Duodenal mucosa (tissue), 2 donors: Measurements from ENCODE around the gene CNTNAP2.

Source experiments
- H3K27ac ChIP-seq: one replicate; pipeline ENCODE4 v1.7.0; 2013; ENCODE audit warnings: low read depth, low read length
- H3K27me3 ChIP-seq, 2 donors: one replicate each; pipeline ENCODE4 v1.7.0; 2013; ENCODE audit warnings: low read length in 2 of 2, control low read depth in 1 of 2; ENCODE audit not compliant: insufficient read depth in 2 of 2, control insufficient read depth in 1 of 2
- H3K36me3 ChIP-seq, 2 donors: one replicate each; pipeline ENCODE4 v1.7.0; 2013; ENCODE audit warnings: low read length in 2 of 2, control low read depth in 1 of 2; ENCODE audit not compliant: insufficient read depth in 2 of 2, control insufficient read depth in 1 of 2
- H3K4me1 ChIP-seq, 2 donors: one replicate each; pipeline ENCODE4 v1.7.0; 2013; ENCODE audit warnings: low read length in 2 of 2, control low read depth in 1 of 2; ENCODE audit not compliant: insufficient read depth in 2 of 2, control insufficient read depth in 1 of 2
- H3K4me3 ChIP-seq, 2 donors: one replicate each; pipeline ENCODE4 v1.7.0; 2013; ENCODE audit warnings: low read length in 2 of 2, low read depth in 1 of 2
- H3K9ac ChIP-seq, 2 donors: one replicate each; pipeline ENCODE4 v1.7.0; 2013; ENCODE audit warnings: low read length in 2 of 2, low read depth in 1 of 2
- H3K9me3 ChIP-seq, 2 donors: one replicate each; pipeline ENCODE4 v1.7.0; 2013; ENCODE audit warnings: low read length in 2 of 2, control low read depth in 1 of 2; ENCODE audit not compliant: control insufficient read depth in 1 of 2

The CNTNAP2 gene

GRCh38 chr7:146331369-146331768, 214.8 kb downstream of the CNTNAP2 start:
- H3K27ac ChIP-seq, result no peak overlapping the region
- no peaks in the 10 kb centered on the region for H3K9me3 ChIP-seq
- H3K4me1 ChIP-seq, result no peaks in the 10 kb centered on the region
- no peaks in the 10 kb centered on the region for H3K36me3 ChIP-seq
- H3K4me3 ChIP-seq, result no peak overlapping the region
- H3K9ac ChIP-seq, result no peak overlapping the region
- H3K27me3 ChIP-seq, result no peaks in the 10 kb centered on the region

DNA sequence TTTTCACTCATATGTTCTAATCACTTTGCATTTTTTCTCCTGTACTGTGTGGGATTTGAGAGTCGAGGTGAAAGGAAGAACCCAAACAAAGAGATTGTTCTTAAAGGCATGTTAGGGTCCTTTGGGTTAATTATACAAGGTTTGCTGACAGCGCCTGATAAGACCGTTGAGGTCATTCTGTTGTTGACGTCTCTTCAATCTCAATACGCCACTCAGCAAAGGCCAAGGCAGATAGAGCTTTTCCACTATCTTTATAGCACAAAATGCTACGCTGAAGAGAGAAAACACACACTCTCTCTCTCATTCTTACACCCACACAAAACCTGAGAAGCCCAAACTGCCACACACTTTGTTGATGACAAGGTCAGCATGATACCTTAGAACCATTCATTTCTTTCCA, 228.7 kb downstream of the CNTNAP2 start:
- Histone ChIP-seq H3K9ac (no peak overlapping the region), H3K9me3 (peaks cover 0 to 13% of the 10 kb centered on the region in 2 donors), H3K36me3 (no peaks in the 10 kb centered on the region), H3K4me1 (no peaks in the 10 kb centered on the region), H3K4me3 (no peak overlapping the region), H3K27me3 (no peaks in the 10 kb centered on the region), H3K27ac (no peak overlapping the region)

GRCh38 chr7:146346096-146346495, 229.5 kb downstream of the CNTNAP2 start:
- no peaks in the 10 kb centered on the region for H3K27me3 ChIP-seq
- peaks cover 0 to 13% of the 10 kb centered on the region in 2 donors for H3K9me3 ChIP-seq
- no peaks in the 10 kb centered on the region for H3K4me1 ChIP-seq
- no peak overlapping the region for H3K4me3 ChIP-seq
- H3K27ac ChIP-seq, result no peak overlapping the region
- H3K9ac ChIP-seq, result no peak overlapping the region
- H3K36me3 ChIP-seq, result no peaks in the 10 kb centered on the region

DNA sequence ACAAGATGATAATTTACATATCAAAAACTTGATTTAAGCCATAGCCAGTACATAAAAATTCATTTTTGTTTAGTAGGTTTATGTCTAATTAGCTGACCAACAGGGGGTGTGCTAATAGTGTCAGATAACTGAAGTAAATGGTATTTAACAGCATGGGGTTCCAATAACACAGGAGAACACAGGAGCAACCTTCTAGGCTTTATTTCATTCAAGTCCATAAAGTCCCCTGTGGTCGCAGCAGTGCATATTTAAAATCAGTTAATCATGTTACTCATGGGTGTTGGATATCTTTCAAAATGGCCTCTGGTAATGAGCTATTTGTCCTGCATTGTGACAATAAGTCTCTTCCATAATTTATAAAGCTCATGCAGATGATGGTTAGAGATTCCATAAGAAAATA, 238.6 kb downstream of the CNTNAP2 start:
- H3K36me3 ChIP-seq, result no peaks in the 10 kb centered on the region
- no peak overlapping the region for H3K4me3 ChIP-seq
- H3K4me1 ChIP-seq, result no peaks in the 10 kb centered on the region
- H3K9ac ChIP-seq, result no peak overlapping the region
- H3K27ac ChIP-seq, result no peak overlapping the region
- no peaks in the 10 kb centered on the region for H3K27me3 ChIP-seq
- H3K9me3 ChIP-seq, result peaks cover 0 to 7% of the 10 kb centered on the region in 2 donors

DNA sequence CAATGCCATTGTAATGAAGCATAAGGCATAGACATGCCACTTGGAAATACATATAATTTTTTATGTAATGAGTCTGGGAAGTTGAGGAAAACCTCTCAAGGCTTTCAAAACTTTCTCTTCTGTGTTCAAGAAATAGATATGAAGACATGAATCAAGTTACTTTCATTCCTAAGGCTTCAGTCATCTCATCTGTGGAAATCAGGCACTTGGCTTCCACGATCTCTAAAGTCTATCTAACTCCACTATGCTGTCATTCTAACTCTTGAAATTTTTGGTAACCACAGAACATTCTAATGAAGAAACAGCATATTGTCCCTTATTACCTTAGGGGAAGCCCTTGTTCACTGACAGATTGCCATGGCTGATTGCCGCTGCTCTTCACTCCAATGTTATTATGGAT, 242.6 kb downstream of the CNTNAP2 start:
- no peak overlapping the region for H3K27ac ChIP-seq
- H3K9ac ChIP-seq, result no peak overlapping the region
- no peaks in the 10 kb centered on the region for H3K4me1 ChIP-seq
- H3K36me3 ChIP-seq, result no peaks in the 10 kb centered on the region
- no peak overlapping the region for H3K4me3 ChIP-seq
- H3K9me3 ChIP-seq, result peaks cover 3 to 7% of the 10 kb centered on the region in 2 donors
- no peaks in the 10 kb centered on the region for H3K27me3 ChIP-seq

DNA sequence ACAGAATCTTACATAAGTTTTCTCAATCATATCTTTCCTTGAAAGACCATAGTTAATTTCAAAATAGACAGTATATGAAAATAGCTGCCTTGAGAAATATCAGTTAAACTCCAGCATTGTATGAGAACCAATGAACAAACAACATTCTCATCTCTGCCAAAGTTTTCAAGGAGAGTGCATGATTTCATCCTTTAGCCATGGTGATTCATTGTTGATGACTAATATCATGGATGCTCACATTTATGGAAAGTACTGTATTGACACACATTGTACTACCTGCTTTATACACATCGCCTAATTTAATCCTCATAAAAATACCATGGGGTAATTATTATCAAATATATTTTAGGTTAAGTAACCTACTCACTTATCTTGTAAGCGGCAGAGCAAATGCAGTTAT, 250.3 kb downstream of the CNTNAP2 start:
- Histone ChIP-seq H3K4me1 (no peaks in the 10 kb centered on the region), H3K9ac (no peak overlapping the region), H3K36me3 (no peaks in the 10 kb centered on the region), H3K27me3 (no peaks in the 10 kb centered on the region), H3K4me3 (no peak overlapping the region), H3K9me3 (peaks cover 0 to 3% of the 10 kb centered on the region in 2 donors), H3K27ac (no peak overlapping the region)

DNA sequence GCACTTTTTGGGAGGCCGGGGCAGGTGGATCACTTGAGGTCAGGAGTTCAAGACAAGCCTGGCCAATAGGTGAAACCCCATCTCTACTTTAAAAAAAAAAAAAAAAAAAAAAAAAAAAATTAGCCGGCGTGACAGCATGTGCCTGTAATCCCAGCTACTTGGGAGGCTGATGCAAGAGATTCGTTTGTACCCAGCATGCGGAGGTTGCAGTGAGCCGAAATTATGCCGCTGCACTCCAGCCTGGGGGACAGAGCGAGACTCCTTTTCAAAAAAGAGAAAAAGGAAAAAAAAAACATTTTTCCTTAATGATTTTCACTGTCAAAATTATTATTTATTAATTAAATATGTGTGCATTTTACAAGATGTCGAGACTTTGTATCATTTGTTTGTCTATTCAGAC, 253.6 kb downstream of the CNTNAP2 start:
- Histone ChIP-seq H3K9ac (no peak overlapping the region), H3K4me3 (no peak overlapping the region), H3K4me1 (no peaks in the 10 kb centered on the region), H3K9me3 (peaks cover 2 to 4% of the 10 kb centered on the region in 2 donors), H3K36me3 (no peaks in the 10 kb centered on the region), H3K27me3 (no peaks in the 10 kb centered on the region), H3K27ac (no peak overlapping the region)

GRCh38 chr7:146375170-146375569, 258.6 kb downstream of the CNTNAP2 start:
- no peak overlapping the region for H3K27ac ChIP-seq
- no peaks in the 10 kb centered on the region for H3K36me3 ChIP-seq
- H3K9ac ChIP-seq, result no peak overlapping the region
- H3K4me3 ChIP-seq, result no peak overlapping the region
- H3K27me3 ChIP-seq, result no peaks in the 10 kb centered on the region
- no peaks in the 10 kb centered on the region for H3K4me1 ChIP-seq
- peaks cover 6 to 13% of the 10 kb centered on the region in 2 donors for H3K9me3 ChIP-seq

DNA sequence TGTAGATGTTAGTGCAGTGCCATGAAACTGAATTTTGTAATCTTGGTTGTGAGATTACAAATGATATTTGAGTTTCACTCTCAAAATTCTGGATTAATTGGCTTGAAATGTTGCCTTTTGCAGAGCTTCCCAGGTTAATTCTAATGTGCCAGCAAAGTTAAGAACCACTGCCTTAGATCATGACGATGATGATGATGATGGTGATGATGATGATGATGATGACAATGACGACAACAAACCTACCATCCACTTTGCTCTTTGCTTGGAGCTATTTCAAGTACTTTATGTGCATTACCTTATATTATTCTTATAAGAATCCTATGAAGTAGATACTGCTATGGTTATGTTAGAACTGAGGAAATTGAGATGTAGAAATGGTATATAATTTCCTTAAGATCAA, 261.6 kb downstream of the CNTNAP2 start:
- Histone ChIP-seq H3K9ac (no peak overlapping the region), H3K27ac (no peak overlapping the region), H3K4me3 (no peak overlapping the region), H3K4me1 (no peaks in the 10 kb centered on the region), H3K9me3 (peaks cover 2 to 13% of the 10 kb centered on the region in 2 donors), H3K27me3 (no peaks in the 10 kb centered on the region), H3K36me3 (no peaks in the 10 kb centered on the region)

DNA sequence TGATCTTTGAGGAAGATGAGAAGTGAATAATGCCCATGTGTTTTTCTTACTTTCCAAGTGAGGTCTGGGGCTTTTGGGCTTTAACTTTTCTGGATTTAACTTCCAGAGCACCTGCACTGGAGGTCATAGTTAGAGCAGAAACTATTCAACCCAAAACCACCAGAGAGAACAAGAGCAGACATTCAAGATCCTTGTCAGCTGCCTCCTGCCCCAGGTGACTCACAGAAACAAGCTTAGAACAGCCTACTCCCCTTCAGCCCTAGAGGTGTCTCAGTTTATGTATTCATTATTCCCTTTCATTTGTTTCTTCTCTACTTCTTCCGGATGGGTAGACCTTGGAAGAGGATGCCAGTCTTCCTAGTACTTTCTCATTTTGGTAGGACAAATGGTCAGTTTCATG, 270.5 kb downstream of the CNTNAP2 start:
- no peak overlapping the region for H3K27ac ChIP-seq
- H3K27me3 ChIP-seq, result no peaks in the 10 kb centered on the region
- peaks cover 4 to 5% of the 10 kb centered on the region in 2 donors for H3K9me3 ChIP-seq
- no peak overlapping the region for H3K4me3 ChIP-seq
- no peaks in the 10 kb centered on the region for H3K36me3 ChIP-seq
- no peak overlapping the region for H3K9ac ChIP-seq
- H3K4me1 ChIP-seq, result no peaks in the 10 kb centered on the region

- Histone ChIP-seq H3K27ac (no peak overlapping the region), H3K4me3 (no peak overlapping the region), H3K4me1 (no peaks in the 10 kb centered on the region), H3K9me3 (peaks cover 5 to 7% of the 10 kb centered on the region in 2 donors), H3K36me3 (no peaks in the 10 kb centered on the region), H3K9ac (no peak overlapping the region), H3K27me3 (no peaks in the 10 kb centered on the region)
Observed at GRCh38 chr7:146388928-146389327, 272.3 kb downstream of the CNTNAP2 start.
